GM12891 (cell line): ENCODE data around the gene LRRC32.

Experiments
- POLR2A ChIP-seq: IDR thresholded peaks from 2 replicates; pipeline ENCODE4 v1.6.1; 2011; ENCODE audit warnings: low read depth, low read length, control low read depth
- POLR2AphosphoS5 ChIP-seq: IDR thresholded peaks from 2 replicates; pipeline ENCODE4 v1.6.1; 2011; ENCODE audit warnings: low read depth, low read length, control low read depth
- SPI1 ChIP-seq: IDR thresholded peaks from 2 replicates; pipeline ENCODE4 v1.6.1; 2011; ENCODE audit warnings: low read depth, low read length, control low read depth

GRCh38 chr11:76620489-76620888 is 50.1 kb downstream of the LRRC32 start:
- TF ChIP-seq POLR2AphosphoS5: no peak
- TF ChIP-seq SPI1: no peak
- TF ChIP-seq POLR2A: no peak
